Glomerular endothelial cell (primary cell): ENCODE results near the gene APOL4. TPM values are rescaled to one million over a fixed set of nuclear protein-coding genes. Genes with fewer than 3 reads are reported as not detected.
"Not testable (repeated sequence)": the region's sequence is repeated elsewhere in the genome, so short reads cannot be mapped to it uniquely, and the experiment has no call there.

ENCODE experiments used
- DNase-seq: peaks from one replicate; pipeline ENCODE4 v3.0.0-alpha.2; 2011; ENCODE audit warnings: low read depth, low spot score; ENCODE audit errors: extremely low read depth
- total RNA-seq: library from RNA; depleted of rRNA; stranded (reverse); fragments of >200 nt; gene quantifications from 2 replicates; pipeline ENCODE4 v1.2.3, GENCODE V29; 2015

Gene APOL4
- total RNA-seq, 1 donor from 2014 or later = 2.7 TPM

GRCh38 chr22:36208914-36209313 is 7.3 kb upstream of the APOL4 start:
- no peak for DNase-seq

DNA sequence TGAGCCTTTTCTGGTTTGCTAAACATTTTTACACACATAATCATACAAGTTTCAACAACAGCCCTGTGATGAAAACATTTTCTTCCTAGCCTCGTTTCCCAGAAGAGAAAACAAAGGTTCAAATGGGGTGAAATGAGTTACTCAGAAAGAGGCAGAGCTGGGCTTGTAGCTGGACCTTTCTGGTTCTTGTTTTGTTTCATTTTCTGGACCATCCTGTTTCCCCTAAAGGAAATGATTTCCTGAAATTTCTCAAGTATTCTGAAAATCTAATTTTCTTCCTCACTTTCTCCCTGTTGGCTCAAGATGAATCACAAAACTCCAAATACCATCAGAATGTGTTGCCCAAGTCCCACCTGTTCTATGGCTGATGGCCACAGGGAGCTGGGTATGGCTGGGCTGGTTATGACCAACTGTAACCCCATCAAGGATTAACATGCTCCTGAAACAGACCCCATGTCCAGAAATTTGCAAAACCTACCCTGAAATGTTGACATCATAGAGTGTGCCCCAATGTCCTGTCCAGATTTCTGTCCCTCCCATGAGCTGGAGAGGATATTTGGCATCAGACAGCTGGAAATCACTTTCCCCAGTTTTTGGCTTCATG is 6.7 kb upstream of the APOL4 start:
- DNase-seq = no peak

DNA sequence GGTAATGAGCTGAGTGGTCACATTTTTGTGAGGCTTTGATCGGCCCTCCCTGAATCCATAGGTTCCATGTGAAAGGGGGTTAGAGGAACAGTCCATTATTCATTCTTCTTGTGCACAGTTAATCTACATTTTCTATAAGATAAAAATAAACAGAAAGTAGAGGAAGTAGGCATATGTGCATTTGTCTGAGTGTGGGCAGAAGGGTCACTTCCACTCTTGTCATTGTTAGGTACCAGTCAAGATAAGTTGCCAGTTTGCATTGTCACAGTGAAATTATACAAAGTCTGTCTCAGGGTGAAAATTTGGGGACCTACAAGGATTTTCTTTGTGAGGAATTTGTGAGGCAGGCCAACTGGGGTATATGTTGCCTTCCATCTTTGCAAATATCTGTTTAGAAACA is 4.6 kb upstream of the APOL4 start:
- DNase-seq = no peak

GRCh38 chr22:36205573-36205972 is 4.0 kb upstream of the APOL4 start:
- DNase-seq = not testable (repeated sequence)

DNA sequence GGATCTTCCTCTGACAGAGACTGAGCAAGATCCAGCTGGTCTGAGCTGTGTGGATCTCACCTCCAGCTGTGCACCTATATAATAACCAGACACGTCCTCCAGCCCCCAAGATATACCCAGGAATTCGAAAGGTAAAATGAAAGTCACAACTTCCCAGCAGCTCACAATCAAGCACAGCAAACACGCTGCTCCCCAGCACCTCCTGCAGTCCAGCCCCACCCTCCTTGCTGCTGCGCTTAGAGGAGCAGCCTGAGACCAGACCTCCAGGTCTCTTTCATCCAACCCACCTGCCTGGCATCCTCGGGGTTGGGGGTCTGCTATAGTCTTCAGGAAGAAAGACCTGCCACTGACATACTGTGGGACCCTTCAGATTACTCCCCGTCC is 3.0 kb upstream of the APOL4 start:
- no peak for DNase-seq

DNA sequence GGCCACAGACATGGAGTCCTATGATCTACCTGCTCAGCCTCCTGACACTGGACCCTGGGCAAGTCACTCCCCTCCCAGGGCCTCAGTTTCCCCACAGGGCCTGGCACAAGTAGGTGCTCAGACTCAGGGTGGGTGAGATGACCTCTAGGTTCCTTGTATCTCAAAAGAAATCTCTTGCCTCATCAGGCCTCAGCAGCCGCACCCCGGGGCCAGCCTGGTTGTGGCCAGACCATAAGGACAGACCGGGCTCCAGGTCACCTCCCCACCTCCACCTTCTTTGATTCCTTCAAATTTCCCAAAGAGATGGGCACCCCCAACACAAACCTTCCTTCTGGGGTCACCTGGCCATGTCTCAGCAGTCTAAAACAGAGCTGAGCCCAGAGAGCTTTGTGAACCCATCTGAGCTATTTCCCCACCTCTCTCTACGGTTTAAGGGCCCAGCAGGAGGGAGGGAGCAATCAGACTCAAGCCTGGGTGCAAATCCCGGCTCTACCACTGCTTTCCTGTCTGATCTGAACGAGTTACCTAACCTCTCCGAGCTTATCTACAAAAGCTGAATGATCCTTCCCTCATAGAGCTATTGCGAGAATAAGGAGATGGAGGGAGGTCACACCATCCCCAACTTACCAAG is 2.5 kb upstream of the APOL4 start:
- DNase-seq = no peak

GRCh38 chr22:36203441-36203840 is 1.8 kb upstream of the APOL4 start:
- DNase-seq = not testable (repeated sequence)

DNA sequence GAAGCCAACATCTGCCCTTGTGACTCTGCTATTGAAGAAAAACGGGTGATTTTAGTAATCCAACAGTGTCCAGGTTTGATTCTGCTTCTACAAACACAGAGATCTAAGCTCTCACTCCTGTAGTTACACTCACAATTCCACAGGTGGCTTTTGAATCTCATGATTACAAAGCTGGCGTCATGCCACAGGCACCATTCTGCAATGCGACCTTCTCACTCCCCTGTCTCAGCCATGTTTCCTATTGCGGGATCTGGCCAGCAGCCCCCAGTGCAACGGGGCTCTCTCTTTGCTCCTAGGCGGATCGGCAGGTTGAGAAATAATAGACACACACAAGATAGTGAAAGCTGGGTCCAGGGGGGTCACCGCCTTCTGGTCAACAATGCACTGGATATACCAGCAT is 1.3 kb upstream of the APOL4 start:
- not testable (repeated sequence) for DNase-seq

- not testable (repeated sequence) for DNase-seq
These were observed 584 bp downstream of the APOL4 start for GRCh38 chr22:36201025-36201424.

- DNase-seq = no peak
These were observed 2.5 kb downstream of the APOL4 start for GRCh38 chr22:36199001-36199551.

DNA sequence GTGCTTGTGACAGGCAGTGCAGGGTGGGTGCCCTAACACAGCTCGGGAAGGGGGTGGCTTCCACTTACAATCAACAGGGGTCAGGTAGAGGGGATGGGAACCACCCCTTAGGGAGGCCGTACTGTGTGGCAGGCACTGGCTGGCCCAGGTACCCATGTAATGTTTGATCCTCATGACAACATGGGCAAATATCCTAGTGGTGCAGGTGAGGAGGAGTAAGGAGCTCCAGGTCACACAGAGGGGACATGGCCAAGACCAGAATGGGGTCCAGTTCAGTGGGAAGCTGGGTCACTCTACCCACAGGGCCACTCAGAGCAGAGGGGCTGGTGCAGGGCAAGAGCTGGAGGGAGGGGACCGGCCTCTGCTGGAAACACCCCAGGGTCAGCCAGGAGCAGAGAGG is 3.1 kb downstream of the APOL4 start:
- DNase-seq = no peak

DNA sequence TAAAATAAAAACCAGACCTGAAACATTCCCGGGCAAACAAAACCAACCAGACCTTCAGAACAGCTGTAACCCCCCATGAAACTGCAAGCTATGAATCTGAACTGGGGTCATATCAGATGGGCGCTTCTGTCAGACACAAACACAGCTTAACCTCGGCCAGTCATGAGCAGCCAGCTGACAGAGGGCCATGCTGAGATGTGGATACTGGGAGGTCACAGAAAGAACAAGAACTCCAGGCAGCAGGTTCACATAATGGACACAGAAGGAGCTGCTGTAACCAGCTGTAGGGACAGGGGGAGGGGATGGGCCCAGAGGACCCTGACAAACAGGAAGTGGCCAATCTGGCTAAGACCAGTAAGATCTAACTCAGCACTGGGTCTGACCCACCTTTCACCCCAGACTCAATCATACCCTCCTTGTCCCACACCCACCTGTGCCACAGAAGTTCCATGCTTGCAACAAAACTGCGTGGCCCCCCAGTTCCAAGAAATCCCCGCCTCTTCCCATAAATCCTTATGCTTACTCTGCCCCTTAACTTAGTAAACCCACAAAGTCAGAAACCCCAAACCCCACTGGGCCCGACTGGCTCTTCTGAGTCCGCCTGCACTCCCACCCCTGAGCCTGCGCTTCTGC is 4.0 kb downstream of the APOL4 start:
- DNase-seq = no peak

- no peak for DNase-seq
These were observed 4.6 kb downstream of the APOL4 start for GRCh38 chr22:36197065-36197440.

DNA sequence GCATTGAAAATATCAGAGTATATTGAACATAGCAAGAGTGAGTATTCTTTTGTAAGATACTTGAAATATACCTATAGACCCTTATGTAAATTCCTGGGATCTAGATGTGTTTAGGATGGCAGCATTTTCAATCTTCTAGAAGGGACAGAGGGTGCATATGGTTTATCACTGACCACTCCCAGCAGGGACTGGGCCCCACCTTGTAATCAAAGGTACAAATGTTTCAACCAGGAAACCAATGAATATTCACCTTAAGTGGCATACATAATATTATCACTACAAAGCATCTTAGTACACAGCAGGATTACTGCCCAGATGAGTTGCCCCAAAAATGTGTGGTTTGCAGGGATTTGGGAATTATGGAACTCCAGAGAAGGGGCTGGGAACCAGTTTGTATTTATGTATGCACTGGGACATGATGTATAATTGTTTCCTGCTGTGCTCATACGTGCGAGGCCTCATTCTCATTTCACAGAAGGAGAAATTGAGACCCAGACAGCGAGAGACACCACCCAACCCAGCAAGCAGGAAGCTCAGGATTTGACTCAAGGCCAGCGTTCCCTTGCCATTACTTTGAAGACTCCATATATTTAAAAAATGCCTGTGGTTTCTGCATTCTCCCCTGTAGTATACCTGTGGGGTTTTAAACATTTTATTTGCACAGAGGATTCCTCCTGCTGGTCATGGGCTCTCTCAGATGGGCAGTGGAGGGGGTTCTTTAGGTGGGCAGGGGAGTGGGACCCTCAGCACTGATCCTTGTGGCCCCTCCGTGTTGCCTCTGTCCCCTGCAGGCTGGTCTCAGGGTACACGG is 5.2 kb downstream of the APOL4 start:
- no peak for DNase-seq

GRCh38 chr22:36194971-36195370 is 6.6 kb downstream of the APOL4 start:
- DNase-seq = no peak

DNA sequence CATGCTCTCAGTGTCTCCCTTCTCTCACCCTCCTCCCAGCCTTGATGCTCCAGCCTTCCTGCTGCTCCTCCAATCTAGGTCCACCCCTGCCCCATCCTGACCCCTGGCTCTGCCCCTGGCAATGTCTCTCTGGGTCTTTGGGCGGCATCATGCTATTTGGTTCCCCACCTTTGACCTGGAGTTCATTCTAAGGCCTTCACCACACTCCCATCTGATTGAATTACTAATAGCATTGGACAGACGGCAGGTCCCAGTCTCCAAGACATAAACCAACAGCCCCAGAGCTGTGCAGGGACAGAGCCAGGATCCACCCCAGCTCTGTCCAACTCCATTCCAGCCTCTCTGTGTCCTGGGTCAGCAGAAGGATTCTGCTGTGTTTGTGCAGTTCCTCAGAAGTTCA is 7.2 kb downstream of the APOL4 start:
- DNase-seq = no peak

DNA sequence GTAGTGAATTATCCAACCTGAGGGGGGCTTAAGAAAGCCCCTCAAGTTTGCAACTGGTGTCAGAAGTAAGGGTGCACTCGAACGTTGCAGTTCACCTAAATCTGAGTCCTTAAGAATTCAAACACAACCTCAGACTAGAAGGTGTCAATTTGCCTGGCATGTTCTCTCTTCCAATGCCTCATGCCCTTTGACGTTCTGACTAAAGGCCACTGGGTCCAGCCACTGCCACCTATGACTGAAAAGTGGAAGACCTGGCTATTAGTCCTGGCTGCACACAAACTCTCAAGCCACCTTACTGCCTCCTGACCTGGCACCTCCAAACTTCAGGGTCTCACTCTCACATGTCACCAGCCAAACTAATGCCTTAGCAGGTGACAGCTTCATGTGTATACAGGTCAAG is 8.0 kb downstream of the APOL4 start:
- no peak for DNase-seq

DNA sequence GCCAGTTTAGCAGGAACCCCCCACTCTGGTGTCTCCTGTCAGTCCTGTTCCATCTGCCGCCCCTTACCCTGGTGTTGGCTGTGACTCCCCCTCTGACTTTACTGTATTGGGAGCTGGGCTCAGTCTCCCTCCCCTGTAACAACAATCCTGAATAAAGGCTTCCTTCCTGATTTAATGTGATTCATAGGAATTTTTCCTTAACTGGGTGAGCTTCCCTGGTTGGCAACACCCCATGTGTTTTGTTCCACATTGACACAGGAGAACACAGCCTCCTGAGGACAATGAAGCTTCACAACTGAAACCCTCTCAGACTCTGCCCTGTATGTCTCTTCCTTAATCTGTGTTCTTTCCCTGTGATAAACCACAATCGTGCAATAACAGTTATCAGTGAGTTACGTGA is 8.4 kb downstream of the APOL4 start:
- no peak for DNase-seq

DNA sequence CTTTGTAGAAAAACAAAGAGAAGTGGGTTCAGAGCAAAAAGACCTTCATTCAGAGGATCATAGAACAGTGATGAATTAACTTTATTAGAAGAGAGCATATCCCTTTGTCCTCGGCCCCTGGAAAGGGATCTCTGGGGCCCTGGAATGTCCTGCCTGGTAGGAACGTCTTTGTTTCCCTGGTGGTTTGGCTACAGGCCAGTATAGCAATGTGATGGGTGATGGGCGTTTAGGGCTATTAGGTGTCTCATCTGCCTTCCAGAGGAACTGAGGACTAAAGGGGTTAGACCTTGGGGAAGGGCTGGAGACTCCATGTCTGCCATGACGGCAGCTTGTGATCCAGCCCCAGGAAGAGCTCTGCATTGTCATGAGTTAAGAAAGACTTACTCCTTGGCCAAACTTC is 9.1 kb downstream of the APOL4 start:
- DNase-seq = no peak

DNA sequence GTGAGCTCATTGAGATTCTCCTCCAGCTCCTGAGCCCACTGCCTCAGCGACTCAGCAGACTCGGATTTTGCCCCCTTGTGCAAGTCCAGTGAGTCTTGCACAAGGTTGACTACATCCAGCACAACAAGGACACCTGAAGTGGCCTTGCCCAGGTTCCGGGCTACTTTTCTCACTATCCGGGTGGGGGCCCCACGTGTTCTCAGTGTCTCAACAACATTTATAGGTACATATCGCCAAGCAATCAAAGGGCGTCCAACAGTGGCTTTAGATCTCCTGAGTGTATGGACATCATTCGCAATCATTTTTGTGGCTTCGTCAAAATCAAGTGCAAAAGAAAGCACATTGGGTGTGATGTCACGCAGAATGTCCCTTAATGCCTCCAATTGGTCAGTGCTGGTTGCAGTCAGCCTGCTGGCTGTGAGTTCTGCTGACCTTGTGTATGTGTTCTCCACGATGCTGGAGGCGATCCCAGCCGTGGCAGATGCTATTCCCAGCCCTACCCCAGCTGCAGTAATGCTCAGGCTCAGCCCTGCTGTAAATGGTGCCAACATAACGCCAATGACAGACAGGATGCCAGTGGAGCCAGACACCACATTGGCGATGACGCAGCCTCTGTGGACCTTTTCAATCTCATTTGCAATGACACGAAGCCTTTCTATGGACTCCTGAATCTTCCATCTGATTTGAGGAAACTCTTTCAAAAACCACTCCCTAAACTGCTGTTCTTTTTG is 10.3 kb downstream of the APOL4 start:
- DNase-seq = no peak

DNA sequence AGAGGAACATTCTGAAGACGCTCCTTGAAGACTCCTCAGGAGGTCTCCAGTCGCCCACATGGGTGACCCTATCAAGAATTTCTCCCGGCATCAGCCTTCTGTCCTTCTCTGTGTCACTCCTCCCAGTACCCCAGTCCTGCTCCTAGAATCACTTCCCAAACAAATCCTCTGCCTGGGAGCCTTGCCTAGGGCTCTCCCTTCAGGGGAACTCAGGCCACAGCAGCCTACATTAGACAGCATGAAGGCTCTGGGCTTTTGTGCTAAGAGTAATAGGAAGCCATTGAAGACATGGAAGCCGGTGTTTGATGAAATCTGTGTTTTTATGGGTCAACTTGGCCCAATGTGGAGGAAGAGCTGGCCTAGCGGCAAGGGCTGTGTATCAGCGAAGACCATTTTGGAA is 13.7 kb downstream of the APOL4 start:
- not testable (repeated sequence) for DNase-seq
